GM12874 (cell line): ENCODE data around the gene TRERF1.

Source experiments
- CTCF ChIP-seq: IDR thresholded peaks from 2 replicates; pipeline ENCODE4 v1.5.1; 2011; ENCODE audit warnings: low read depth, mild to moderate bottlenecking, control low read depth, low read length, moderate library complexity; ENCODE audit not compliant: insufficient read depth

Gene TRERF1

GRCh38 chr6:42347456-42347855 lies 104.3 kb downstream of the TRERF1 start:
- no peak for TF ChIP-seq CTCF

- TF ChIP-seq CTCF: no peak
These were observed 105.9 kb downstream of the TRERF1 start for GRCh38 chr6:42345696-42346416.

GRCh38 chr6:42344756-42345155 lies 107.0 kb downstream of the TRERF1 start:
- no peak for TF ChIP-seq CTCF

GRCh38 chr6:42341771-42342553 lies 109.8 kb downstream of the TRERF1 start:
- TF ChIP-seq CTCF: no peak

GRCh38 chr6:42341221-42341620 lies 110.5 kb downstream of the TRERF1 start:
- no peak for TF ChIP-seq CTCF

GRCh38 chr6:42340511-42340910 lies 111.2 kb downstream of the TRERF1 start:
- TF ChIP-seq CTCF: no peak

GRCh38 chr6:42339991-42340401 lies 111.7 kb downstream of the TRERF1 start:
- TF ChIP-seq CTCF: no peak
